NCI-H69 (cell line): ENCODE results near the gene WDR89.
"Not testable (repeated sequence)": the region's sequence is repeated elsewhere in the genome, so short reads cannot be mapped to it uniquely, and the experiment has no call there.

Experiments used
- DNase-seq: peaks from one replicate; lab custom pipeline; 2025; lab: John Stamatoyannopoulos, UW

Gene WDR89

DNA sequence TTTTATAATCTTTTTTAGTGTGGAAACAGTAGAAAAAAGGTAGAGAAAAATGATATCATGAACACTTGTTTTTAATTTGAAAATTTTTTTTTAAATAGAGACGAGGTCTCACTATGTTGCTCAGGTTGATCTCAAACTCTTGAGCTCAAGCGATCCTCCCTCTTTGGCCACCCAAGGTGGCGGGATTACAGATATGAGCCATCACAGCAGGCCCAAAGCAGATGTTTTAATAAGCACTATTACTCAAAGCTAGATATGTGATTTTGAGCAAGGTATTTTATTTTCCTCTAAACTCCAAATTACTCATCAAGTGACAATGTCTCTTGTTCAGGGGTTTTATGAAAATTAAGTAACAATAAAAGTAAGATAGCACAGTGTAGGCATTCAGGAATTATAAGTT lies 10.7 kb upstream of the WDR89 start:
- no peak for DNase-seq

- no peak for DNase-seq
These were observed 8.7 kb upstream of the WDR89 start for GRCh38 chr14:63650256-63650952.

DNA sequence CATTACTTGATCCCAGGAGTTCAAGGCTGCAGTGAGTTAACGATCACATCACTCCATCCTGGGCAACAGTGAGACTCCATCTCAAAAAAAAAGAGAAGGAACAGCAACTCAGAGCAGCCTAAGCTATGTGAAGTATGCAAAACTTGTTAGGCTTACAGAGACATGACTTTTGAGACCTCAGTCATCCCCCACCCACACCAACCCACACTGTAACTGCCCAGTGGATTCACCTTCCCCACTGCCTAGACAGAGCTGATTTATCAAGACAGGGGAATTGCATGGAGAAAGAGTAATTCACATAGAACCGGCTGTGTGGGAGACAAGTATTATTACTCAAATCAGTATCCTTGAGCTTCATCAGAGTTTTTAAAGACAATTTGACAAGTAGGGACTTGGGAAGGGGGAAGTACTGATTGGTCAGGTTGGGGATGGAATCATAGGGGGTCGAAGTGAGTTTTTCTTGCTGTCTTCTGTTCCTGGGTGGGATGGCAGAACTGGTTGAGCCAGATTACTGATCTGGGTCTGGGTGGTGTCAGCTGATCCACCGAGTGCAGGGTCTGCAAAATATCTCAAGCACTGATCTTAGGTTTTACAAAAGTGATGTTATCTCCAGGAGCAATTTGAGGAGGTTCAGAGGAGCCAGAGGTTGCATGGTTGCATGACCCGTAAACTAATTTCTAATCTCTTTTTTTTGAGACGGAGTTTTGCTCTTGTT lies 6.2 kb upstream of the WDR89 start:
- DNase-seq: no peak

DNA sequence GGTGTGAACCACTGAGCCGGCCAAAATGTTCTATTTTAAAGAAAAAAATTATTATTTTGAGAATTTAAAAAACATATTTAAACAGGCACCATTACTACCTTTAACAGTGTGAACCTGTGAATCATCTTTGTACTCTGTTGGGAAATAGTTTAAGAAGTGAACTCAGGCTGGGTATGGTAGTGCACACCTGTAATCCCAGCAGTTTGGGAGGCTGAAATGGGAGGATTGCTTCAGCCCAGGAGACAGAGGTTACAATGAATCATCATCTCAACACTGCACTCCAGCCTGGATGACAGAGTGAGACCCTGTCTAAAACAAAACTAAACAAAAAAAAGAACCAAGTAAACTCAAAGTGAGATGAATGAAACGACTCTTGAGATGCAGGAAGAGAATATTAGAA lies 3.1 kb upstream of the WDR89 start:
- no peak for DNase-seq

DNA sequence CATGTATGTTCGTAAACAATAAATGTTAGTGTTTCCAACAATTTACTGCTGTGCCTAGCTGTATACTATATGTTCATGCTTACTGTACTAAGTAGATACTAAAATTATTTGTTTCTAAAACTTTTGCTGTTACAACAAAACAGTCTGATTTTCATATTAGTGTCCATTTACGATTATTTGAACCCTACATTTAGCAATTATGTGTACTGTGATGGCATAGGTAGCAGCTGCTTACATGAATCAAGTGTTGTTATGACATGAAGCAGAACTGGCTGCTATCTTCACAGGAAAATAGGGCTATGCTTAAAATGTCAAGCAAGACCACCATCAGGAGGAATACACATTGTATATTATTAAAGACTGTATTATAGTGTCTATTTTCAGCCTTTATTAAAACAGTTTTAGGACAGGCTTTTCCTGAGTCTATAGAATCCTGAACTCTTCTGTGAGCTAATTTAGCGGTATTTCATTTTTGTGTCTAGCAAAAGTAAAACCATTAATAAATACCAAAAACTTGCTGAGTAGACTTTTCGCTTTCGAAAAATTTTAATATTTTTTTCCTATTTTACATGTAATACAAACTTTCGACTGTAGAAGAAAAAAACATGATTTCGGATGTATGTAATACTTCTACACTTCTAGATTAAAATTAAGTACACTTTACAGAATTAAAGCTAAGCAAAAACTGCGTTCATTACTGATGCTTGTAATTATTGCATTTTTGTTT lies 1.1 kb upstream of the WDR89 start:
- peak; percentile 25 for DNase-seq

DNA sequence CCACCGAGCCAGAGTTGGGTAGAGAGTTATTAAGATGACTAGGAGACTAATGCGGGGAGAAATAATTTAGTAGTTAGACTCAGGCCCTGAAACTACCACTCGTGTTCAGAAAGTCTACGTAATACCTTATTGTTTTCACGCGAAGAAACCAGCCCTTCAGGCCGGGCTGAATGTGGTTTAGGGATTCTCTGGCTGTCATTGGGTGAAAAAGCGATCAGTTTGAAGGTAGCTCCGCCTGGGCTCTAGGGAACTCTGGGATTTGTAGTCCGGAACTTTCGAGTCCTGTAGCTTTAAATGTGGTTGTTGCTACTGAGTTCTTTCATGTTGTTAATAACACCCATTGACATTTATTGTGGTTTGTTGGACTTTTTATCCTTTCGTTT lies 549 bp upstream of the WDR89 start:
- DNase-seq: peak; percentile 97

- no peak for DNase-seq
These were observed 3.2 kb downstream of the WDR89 start for GRCh38 chr14:63638493-63638892.

DNA sequence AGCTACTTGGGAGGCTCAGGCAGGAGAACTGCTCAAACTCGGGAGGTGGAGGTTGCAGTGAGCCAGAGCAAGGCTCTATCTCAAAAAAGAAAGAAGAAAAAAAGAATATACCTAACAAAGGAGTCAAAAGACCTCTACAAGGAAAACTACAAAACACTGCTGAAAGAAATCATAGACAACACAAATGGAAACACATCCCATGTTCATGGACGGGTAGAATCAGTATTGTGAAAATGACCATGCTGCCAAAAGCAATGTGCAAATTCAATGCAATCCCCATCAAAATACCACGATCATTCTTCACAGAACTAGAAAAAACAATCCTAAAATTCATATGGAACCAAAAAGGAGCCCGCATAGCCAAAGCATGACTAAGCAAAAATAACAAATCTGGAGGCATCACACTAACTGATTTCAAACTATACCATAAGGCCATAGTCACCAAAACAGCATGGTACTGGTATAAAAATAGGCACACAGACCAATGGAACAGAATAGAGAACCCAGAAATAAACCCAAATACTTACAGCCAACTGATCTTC lies 5.5 kb downstream of the WDR89 start:
- DNase-seq: not testable (repeated sequence)

DNA sequence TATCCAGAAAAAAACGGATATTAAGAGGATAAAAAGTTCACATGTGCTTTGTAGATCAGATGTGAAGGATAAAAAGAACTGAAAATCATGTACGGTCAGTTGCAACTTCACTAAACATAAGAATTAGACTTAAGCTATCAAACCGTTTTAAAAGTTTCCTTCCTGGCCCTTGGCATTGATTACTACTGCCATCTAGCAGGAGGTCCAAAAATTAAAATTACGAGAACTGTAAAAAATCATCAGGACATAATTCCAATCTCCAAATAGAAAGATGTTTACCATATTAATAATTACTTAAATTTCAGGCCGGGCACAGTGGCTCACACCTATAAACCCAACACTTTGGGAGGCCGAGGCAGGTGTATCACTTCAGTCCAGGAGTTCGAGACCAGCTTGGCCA lies 7.9 kb downstream of the WDR89 start:
- no peak for DNase-seq

- peak; percentile 60 for DNase-seq
These were observed 8.6 kb downstream of the WDR89 start for GRCh38 chr14:63632932-63633514.

GRCh38 chr14:63624701-63625100 lies 17.0 kb downstream of the WDR89 start:
- DNase-seq: no peak

DNA sequence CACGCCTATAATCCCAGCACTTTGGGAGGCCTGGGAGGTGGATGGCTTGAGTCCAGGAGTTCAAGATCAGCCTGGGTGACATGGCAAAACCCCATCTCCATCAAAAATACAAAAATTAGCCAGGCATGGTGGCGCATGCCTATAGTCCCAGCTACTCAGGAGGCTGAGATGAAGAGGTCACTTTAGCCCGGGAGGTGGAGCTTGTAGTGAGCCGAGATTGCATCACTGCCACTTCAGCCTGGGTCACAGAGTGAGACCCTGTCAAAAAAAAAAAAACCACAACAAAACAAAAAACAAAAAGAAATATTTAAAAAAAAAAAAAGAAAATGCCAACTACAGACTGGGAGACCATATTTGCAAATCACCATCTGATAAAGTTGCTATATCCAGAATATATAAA lies 17.5 kb downstream of the WDR89 start:
- DNase-seq: no peak

DNA sequence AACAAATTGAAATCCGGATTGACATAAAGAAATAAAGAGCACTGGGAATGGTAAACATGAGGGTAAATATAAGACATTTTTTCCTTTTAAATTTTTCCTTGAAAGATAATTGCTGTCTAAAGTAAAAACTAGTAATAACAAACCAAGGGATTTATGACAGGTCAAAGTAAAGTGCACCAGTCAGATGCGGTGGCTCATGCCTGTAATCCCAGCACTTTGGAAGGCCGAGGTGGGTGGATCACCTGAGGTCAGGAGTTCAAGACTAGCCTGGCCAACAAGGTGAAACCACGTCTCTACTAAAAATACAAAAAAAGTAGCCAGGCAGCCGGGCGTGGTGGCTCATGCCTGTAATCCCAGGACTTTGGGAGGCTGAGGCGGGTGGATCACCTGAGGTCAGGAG lies 19.7 kb downstream of the WDR89 start:
- not testable (repeated sequence) for DNase-seq

DNA sequence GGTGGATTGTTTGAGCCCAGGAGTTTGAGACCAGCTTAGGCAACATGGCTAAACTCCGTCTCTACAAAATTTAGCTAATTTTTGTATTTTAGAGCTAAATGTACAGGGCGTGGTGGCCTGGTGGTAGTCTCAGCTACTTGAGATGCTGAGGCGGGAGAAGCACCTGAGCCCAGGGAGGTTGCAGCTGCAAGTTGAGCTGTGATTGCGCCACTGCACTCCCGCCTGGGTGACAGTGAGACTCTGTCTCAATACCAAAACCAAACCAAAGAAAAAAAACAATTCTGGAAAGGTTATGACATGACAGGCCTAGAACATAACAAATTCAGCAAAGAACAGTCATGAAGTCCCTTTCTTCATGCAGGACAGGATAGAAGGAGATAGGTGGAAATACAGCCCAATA lies 25.7 kb downstream of the WDR89 start:
- no peak for DNase-seq

- DNase-seq: no peak
These were observed 26.9 kb downstream of the WDR89 start for GRCh38 chr14:63614679-63615363.

- no peak for DNase-seq
These were observed 30.6 kb downstream of the WDR89 start for GRCh38 chr14:63611078-63611477.

DNA sequence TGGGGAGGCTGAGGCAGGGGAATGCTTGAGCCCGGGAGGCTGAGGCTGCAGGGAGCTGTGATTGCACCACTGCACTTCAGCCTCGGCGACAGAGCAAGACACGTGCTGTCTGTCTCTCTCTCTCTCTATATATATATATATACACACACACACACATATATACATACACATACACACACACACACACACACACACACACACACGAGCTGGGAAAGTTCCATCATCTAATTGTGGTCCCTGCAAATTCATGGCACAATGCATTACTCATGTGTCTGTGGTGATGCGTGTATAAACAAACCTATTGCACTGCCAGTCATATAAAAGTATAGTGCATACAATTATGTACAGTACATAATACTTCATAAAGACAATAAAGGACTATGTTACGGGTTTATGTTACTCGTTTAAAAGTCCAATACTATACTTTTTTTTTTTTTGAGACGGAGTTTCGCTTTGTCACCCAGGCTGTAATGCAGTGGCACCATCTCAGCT lies 36.6 kb downstream of the WDR89 start:
- no peak for DNase-seq

- DNase-seq: no peak
These were observed 37.0 kb downstream of the WDR89 start for GRCh38 chr14:63604626-63605025.

- no peak for DNase-seq
These were observed 37.9 kb downstream of the WDR89 start for GRCh38 chr14:63603749-63604277.

- DNase-seq: no peak
These were observed 42.9 kb downstream of the WDR89 start for GRCh38 chr14:63598807-63599206.

- no peak for DNase-seq
These were observed 44.5 kb downstream of the WDR89 start for GRCh38 chr14:63596998-63597658.
